Adrenal gland (tissue), 12 donors: ENCODE data around the gene IBA57. TPM values are rescaled to one million over a fixed set of nuclear protein-coding genes. Genes with fewer than 3 reads are reported as not detected.
A peak's percentile ranks its signal among the peaks of the same experiment; 100 is the strongest.

Source experiments
- DNase-seq, 7 donors: peaks; one replicate each; pipeline ENCODE4 v3.0.0-alpha.2; 2019 to 2020
- H3K27ac ChIP-seq, 5 donors: fragments of 200-600 bp; sonication (generic) in 4 of 5; 1 replicate in 3 of 5; 2 replicates in 2 of 5; pipeline versions ENCODE4 v1.5.1 to v1.8.0; 2016 to 2020; ENCODE audit warnings: mild to moderate bottlenecking in 1 of 5
- H3K27me3 ChIP-seq: fragments of 200-600 bp; 2 replicates; pipeline ENCODE4 v1.8.0; 2021
- H3K36me3 ChIP-seq, 2 donors: fragments of 200-600 bp; replicated peaks in 1 of 2; 1 replicate in 1 of 2; 2 replicates in 1 of 2; pipeline versions ENCODE4 v1.5.1 to v1.8.0; 2018 to 2022
- H3K4me1 ChIP-seq, 2 donors: fragments of 200-600 bp; replicated peaks in 1 of 2; 1 replicate in 1 of 2; 2 replicates in 1 of 2; pipeline versions ENCODE4 v1.5.1 to v1.8.0; 2018 to 2021
- H3K4me3 ChIP-seq, 4 donors: fragments of 200-600 bp; sonication (generic) in 3 of 4; one replicate each; pipeline ENCODE4 v1.5.1; 2016 to 2018
- H3K9me3 ChIP-seq, 3 donors: fragments of 200-600 bp; sonication (generic) in 1 of 3; replicated peaks in 1 of 3; 1 replicate in 2 of 3; 2 replicates in 1 of 3; pipeline versions ENCODE4 v1.5.1 to v1.8.0; 2016 to 2021
- CTCF ChIP-seq, 6 experiments: fragments of 450-650 bp in 4 of 6; fragments of 200-600 bp in 2 of 6; sonication (generic) in 1 of 6; IDR thresholded peaks; 1 replicate in 5 of 6; 2 replicates in 1 of 6; pipeline versions ENCODE4 v1.5.1 to v1.8.0; 2016 to 2021; ENCODE audit warnings: antibody characterized with exemption in 6 of 6, mild to moderate bottlenecking in 2 of 6, moderate library complexity in 1 of 6
- POLR2A ChIP-seq, 2 donors: fragments of 450-650 bp; IDR thresholded peaks; one replicate each; pipeline ENCODE4 v1.6.1; 2017; ENCODE audit warnings: antibody characterized with exemption in 2 of 2, mild to moderate bottlenecking in 2 of 2, moderate library complexity in 1 of 2
- WGBS, 4 donors: extraction: QIAGEN DNeasy Blood & Tissue Kit in 2 of 4; methylation state at CpG; one replicate each; pipeline versions ENCODE4 v1.1.5 to v1.1.7; 2013 to 2017; 5-methylcytosine and 5-hydroxymethylcytosine counted together
- intact Hi-C, 2 donors: fragments of 100-400 bp; cut with DNase I; formaldehyde crosslinking; loops; one replicate each; pipeline versions ENCODE4 v1.14.1 to v1.15.0; 2022 to 2023
- polyA plus RNA-seq, 3 donors: library from polyadenylated mRNA; stranded (reverse); fragments of 200-250 nt in 2 of 3; fragments of 350-450 nt in 1 of 3; fragmentation: Illumina TruSeq in 1 of 3; extraction: RNeasy Lipid Tissue Mini Kit (QIAGEN cat#74804) in 1 of 3; gene quantifications; one replicate each; pipeline ENCODE4 v1.2.3, GENCODE V29; 2013 to 2014
- total RNA-seq, 9 donors: library from RNA; depleted of rRNA in 4 of 9; stranded (reverse); fragments of >200 nt in 4 of 9; fragments of 120-200 nt in 1 of 9; fragmentation: NEBNext Ultra II Directional in 1 of 9; extraction: Animal tissue kit (Norgen Biotek cat#: 25700) in 1 of 9; gene quantifications; one replicate each; pipeline versions ENCODE4 v1.1.0 to v1.2.4, GENCODE V29; 2013 to 2023
- donor health status: healthy with polysubstance abuse.
- donor health status: Bipolar disorder and iron deficiency.
- donor health status: DM: yes; HTN: yes; CAD: no.
- donor health status: DM: no; HTN: no; CAD: no.
- donor health status: DM: no; HTN: no; CAD: no.
- donor health status: DM: yes; HTN: yes; CAD: no.

Gene IBA57
- total and polyA plus RNA-seq, 12 donors = 1.4 to 40.6 (median 13.0) TPM

- peaks cover 0 to 4% of the 10 kb centered on the region in 2 donors for H3K36me3 ChIP-seq
- peak within 1 kb of the TSS; percentile 73 to 94 (median 82) for H3K4me3 ChIP-seq
- 0 to 2% (median 0%) methylated on average over 13 to 95 of the region's 95 CpGs for WGBS, 4 donors
- H3K27ac ChIP-seq = peak within 1 kb of the TSS; percentile 92 to 99 (median 98)
- peaks cover 15 to 33% of the 10 kb centered on the region in 2 donors for H3K4me1 ChIP-seq
- TF ChIP-seq POLR2A (IDR thresholded peaks at IDR 0.05) (peak; percentile 97 to 98), CTCF (IDR thresholded peaks at IDR 0.05) (peak in 5 of 6 experiments; percentile 23 to 51 (median 43))
- no peaks in the 10 kb centered on the region for H3K9me3 ChIP-seq
- intact Hi-C loops = no loop called here
- peak; percentile 100 for DNase-seq
- no peaks in the 10 kb centered on the region for H3K27me3 ChIP-seq
These were observed 25.5 kb upstream of the IBA57 start, which contains the start of gene GUK1 for GRCh38 chr1:228139931-228140723. TSS of gene GUK1 (plus strand) at chr1:228140279. CDS start at chr1:228140303, 24 bp downstream.

- H3K27me3 ChIP-seq = no peaks in the 10 kb centered on the region
- TF ChIP-seq POLR2A (IDR thresholded peaks at IDR 0.05) (no peak), CTCF (IDR thresholded peaks at IDR 0.05) (no peak)
- H3K4me1 ChIP-seq = peaks cover 15 to 33% of the 10 kb centered on the region in 2 donors
- intact Hi-C loops = no loop called here
- no peaks in the 10 kb centered on the region for H3K9me3 ChIP-seq
- peak in 3 of 7 donors; percentile 23 to 61 (median 34) for DNase-seq
- H3K4me3 ChIP-seq = peak overlapping the region; percentile 73 to 94 (median 82)
- peak overlapping the region; percentile 92 to 99 (median 98) for H3K27ac ChIP-seq
- 4 to 9% (median 7%) methylated on average over 5 to 25 of the region's 25 CpGs for WGBS, 4 donors
- peaks cover 0 to 4% of the 10 kb centered on the region in 2 donors for H3K36me3 ChIP-seq
These were observed 24.8 kb upstream of the IBA57 start for GRCh38 chr1:228140724-228141225.

GRCh38 chr1:228141226-228142044 lies 24.2 kb upstream of the IBA57 start:
- DNase-seq = peak in 6 of 7 donors; percentile 45 to 72 (median 56)
- Histone ChIP-seq H3K27ac (peak overlapping the region in 4 of 5 donors; percentile 94 to 99 (median 98)), H3K9me3 (no peaks in the 10 kb centered on the region), H3K27me3 (no peaks in the 10 kb centered on the region), H3K4me3 (peak overlapping the region in 3 of 4 donors; percentile 77 to 94 (median 87)), H3K4me1 (peaks cover 15 to 33% of the 10 kb centered on the region in 2 donors), H3K36me3 (peaks cover 0 to 4% of the 10 kb centered on the region in 2 donors)
- intact Hi-C loops = no loop called here
- WGBS, 4 donors = 34 to 49% (median 41%) methylated on average over 19 to 27 of the region's 27 CpGs
- TF ChIP-seq POLR2A (IDR thresholded peaks at IDR 0.05) (no peak), CTCF (IDR thresholded peaks at IDR 0.05) (no peak)
